HL-60/S4 treated with retinoic acid at 250 ng/mL for 4 days and 3 days (cell line): ENCODE data around the gene GFER.
"Not testable (repeated sequence)": the region's sequence is repeated elsewhere in the genome, so short reads cannot be mapped to it uniquely, and the experiment has no call there.

Experiments
- in situ Hi-C: fragments of 300-500 bp; cut with MboI; formaldehyde crosslinking; loops from 2 replicates; pipeline ENCODE4 v1.7.0; 2022; ENCODE audit warnings: low sequenced_read_pairs

The GFER gene

GRCh38 chr16:1983544-1984346 lies at the start of gene GFER:
GFER (plus strand) TSS chr16:1984193; CDS start chr16:1984219, 26 bp downstream.
- in situ Hi-C loops, result no loop called here

DNA sequence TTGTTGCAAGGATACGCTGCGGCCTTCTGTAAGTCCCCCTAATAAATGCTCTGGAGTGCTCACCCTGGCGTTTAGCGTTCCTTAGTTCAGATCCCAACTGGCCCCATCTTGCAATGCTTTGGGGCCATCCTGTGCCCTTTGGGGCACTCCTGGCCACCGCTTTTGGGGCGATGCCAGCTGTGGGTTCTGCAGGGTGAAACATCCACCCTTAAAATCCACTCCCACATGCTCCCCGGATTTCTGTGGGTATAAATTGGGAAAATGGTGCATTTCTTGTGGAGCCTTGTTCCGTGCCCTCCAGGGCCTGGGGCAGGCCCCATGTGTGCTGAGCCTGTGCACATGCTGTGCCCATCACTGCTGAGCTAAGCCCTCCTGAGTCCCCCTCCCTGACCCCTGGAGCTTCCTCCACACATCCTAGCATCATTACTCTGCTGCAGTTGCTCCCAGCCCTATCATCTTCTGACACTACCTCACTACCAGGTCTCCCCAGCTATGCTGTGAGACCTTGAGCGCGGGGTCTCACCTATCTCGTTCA lies 47.0 kb upstream of the GFER start:
- in situ Hi-C loops, result no loop called here

DNA sequence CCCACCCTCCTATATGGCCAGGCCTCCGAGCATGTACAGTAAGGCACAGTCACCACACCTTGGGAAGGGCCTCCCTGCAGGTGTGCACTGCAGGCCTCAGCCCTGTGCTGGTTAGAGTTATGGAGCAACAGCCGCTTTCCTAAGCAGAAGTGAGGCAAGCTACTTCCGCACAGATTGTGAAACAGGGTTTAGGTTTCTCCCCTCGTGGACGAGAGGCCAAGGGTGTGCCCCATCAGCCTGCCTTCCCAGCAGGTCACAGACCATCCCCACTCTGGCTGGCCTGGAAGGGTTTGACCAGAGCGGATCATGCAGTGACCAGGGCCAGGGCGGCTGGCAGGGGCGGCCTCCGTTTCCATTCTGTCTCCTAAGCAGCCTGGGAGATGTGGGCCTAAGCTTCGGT lies 45.7 kb upstream of the GFER start:
- in situ Hi-C loops, result no loop called here

DNA sequence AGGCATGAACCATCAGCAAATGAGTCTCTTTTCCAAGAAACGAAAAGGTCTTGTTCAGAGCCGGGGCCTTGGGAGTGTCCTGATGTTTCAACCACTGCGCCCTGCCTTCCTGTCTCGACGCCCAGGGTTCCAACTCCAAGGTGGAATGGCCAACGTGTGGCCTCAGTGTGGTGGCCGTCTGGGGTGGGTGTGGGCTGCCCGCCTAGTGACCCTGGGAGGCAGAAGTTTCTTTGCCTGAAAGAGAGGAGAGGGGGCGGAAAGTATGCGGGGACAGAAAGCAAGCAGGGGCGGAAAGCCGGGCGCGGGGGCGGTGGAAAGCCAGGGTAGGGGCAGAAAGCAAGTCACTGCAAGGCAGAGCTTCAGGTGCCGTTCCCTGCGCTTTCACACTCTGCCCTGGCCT lies 45.1 kb upstream of the GFER start:
- in situ Hi-C loops, result no loop called here

- in situ Hi-C loops, result not testable (repeated sequence)
These were observed 44.2 kb upstream of the GFER start for GRCh38 chr16:1939833-1940232.

- in situ Hi-C loops, result no loop called here
These were observed 43.5 kb upstream of the GFER start for GRCh38 chr16:1940273-1941161.

DNA sequence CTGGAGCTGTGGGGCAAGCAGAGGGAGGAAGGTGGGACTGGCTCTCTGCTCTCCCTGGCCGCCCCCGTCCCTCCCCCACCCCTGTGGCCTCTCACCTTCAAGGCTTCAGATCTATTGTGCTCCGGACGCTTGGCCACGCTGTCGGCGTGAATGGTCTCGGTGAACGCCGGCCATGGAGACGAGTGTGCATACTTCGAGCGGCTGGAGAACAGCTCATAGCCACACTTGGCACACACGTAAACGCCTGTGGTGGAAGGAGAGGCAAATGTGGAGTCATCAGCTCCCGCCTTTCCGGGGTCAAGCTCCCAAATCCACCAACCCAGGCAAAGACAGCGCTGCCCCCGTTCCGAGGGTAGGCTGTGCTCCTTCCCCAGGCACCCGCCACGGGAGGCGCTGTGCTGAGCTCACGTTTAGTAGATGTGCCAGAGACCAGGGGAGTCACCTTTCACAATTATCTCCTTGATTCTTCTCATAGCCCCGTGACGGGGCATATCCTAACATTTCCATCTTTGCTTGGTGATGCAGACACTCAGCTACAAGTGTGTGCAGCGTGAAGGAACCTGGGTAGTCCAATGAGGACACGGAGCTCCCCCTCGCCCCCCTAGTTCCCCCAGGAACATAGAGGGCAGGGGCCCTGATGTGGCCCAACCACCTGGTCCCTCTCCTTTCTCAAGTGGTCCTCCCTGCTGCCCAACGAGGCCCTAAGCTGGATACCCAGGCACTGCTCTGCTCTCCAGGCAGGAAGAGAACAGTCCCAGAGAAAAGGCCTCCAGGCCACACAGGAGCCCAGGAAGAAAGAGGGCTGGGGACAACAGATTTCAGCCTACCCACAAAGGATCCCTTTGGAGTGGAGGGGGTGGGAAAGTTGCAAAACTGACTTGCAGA lies 42.6 kb upstream of the GFER start:
- in situ Hi-C loops, result no loop called here

- in situ Hi-C loops, result no loop called here
These were observed 41.8 kb upstream of the GFER start for GRCh38 chr16:1942047-1942809.

- in situ Hi-C loops, result no loop called here
These were observed 40.9 kb upstream of the GFER start, which contains the start of gene MSRB1 for GRCh38 chr16:1942810-1943726. MSRB1 (minus strand) TSS chr16:1943199; CDS start chr16:1943156, 43 bp downstream.

DNA sequence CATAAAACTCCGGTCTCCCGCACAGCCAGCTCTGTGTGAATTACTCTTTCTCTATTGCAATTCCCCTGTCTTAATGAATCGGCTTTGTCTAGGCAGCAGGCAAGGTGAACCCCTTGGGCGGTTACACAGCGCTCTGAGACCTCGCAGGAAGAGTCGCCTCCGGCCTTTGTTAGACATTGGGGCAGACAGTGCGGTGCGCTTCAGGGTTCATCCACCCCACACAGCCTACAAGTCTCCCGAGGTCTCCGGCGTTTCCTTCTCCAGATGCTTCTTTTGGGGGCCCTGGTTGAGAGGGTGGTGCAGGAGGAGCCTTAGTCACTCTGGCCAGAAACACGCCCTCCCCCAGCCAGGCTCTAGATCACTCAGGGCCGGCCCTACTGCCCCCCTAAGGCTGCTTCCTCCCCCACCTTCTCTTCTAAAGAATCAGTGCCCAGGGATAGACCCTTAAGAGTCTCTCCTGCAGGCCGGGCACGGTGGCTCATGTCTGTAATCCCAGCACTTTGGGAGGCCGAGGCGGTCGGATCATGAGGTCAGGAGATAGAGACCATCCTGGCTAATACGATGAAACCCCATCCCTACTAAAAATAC lies 39.3 kb upstream of the GFER start:
- in situ Hi-C loops, result no loop called here

GRCh38 chr16:1945559-1946391 lies 38.2 kb upstream of the GFER start:
- in situ Hi-C loops, result no loop called here

DNA sequence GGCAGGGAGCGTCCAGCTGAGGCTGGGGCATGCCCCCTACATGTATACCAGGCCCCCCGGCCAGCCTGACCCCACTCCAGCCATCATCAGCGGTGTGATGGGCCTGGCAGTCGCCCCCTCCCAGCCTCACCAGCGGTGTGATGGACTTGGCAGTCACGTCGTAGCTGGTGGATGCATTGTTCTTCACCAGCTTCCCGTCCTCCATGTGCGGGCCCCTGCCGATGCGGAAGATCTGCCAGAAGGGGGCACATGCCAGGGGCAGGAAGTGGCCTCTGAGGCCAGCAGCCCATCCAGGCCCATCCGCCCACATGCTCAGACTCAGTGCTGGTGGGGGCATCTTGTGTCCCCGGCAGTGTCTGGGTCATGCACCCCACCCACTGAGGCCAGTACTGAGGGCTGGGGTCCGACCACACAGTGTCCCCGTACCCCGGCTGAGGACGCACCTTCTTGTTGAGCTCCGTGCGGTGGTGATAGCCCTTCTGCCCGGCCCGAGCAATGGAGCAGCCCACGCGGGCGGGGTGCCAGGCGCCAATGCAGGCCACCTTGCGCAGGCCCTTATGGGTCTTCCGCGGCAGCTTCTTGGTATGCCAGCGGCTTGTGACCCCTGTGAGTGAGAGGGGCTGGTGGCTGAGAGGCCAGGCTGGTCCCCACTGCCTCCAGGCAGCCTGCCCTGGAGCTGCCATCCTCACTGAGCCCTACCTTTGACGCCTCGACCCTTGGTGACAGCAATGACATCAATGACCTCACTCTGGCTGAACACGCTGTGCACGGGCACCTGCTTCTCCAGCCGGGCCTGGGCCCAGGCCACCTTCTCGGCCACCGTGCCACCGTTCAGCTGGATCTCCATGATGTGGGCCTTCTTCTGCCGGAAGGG lies 37.3 kb upstream of the GFER start:
- in situ Hi-C loops, result no loop called here

- in situ Hi-C loops, result no loop called here
These were observed 36.7 kb upstream of the GFER start for GRCh38 chr16:1947369-1947670.

GRCh38 chr16:1949507-1949906 lies 34.5 kb upstream of the GFER start:
- in situ Hi-C loops, result no loop called here

- in situ Hi-C loops, result no loop called here
These were observed 33.9 kb upstream of the GFER start for GRCh38 chr16:1950047-1950446.

GRCh38 chr16:1950559-1950958 lies 33.4 kb upstream of the GFER start:
- in situ Hi-C loops, result no loop called here

- in situ Hi-C loops, result no loop called here
These were observed 30.3 kb upstream of the GFER start for GRCh38 chr16:1953734-1954133.
